Stomach (tissue), 4 donors: ENCODE data around the gene ZNF311.

ENCODE experiments used
- CTCF ChIP-seq, 7 experiments: fragments of 450-650 bp in 4 of 7; fragments of 200-600 bp in 3 of 7; sonication (generic) in 3 of 7; IDR thresholded peaks; one replicate each; pipeline ENCODE4 v1.5.1; 2016 to 2019; ENCODE audit warnings: antibody characterized with exemption in 7 of 7, control low read depth in 2 of 7, mild to moderate bottlenecking in 1 of 7
- EP300 ChIP-seq: sonication (generic); formaldehyde crosslinking; IDR thresholded peaks from one replicate; pipeline ENCODE4 v1.6.1; 2017; ENCODE audit warnings: antibody characterized with exemption
- POLR2A ChIP-seq, 4 donors: fragments of 450-650 bp; IDR thresholded peaks; one replicate each; pipeline ENCODE4 v1.6.1; 2016; ENCODE audit warnings: antibody characterized with exemption in 4 of 4, control low read depth in 2 of 4, mild to moderate bottlenecking in 1 of 4, moderate library complexity in 1 of 4
- POLR2AphosphoS5 ChIP-seq, 3 donors: sonication (generic); formaldehyde crosslinking; IDR thresholded peaks; one replicate each; pipeline ENCODE4 v1.6.1; 2016; ENCODE audit warnings: antibody characterized with exemption in 3 of 3

- TF ChIP-seq CTCF (IDR thresholded peaks at IDR 0.05) (no peak), POLR2AphosphoS5 (IDR thresholded peaks at IDR 0.05) (no peak), POLR2A (IDR thresholded peaks at IDR 0.05) (no peak), EP300 (no peak)
These were observed 8.1 kb downstream of the ZNF311 start for GRCh38 chr6:28996844-28997510.
